Upper lobe of right lung (tissue), 1 donor: ENCODE measurements around the gene DCAF7. TPM values are rescaled to one million over a fixed set of nuclear protein-coding genes. Genes with fewer than 3 reads are reported as not detected.
A peak's percentile ranks its signal among the peaks of the same experiment; 100 is the strongest.

Source experiments
- ATAC-seq: fragments of 200-7000 bp; cut with Tn5 transposase; one replicate; pipeline ENCODE4 v1.9.1; 2020; ENCODE audit warnings: mild to moderate bottlenecking, moderate library complexity
- DNase-seq: peaks from one replicate; pipeline ENCODE4 v3.0.0-alpha.2; 2020
- H3K27ac ChIP-seq: fragments of 200-600 bp; one replicate; pipeline ENCODE4 v1.8.0; 2022
- H3K27me3 ChIP-seq: fragments of 200-600 bp; one replicate; pipeline ENCODE4 v1.8.0; 2022; ENCODE audit warnings: mild to moderate bottlenecking
- H3K36me3 ChIP-seq: fragments of 200-600 bp; one replicate; pipeline ENCODE4 v1.8.0; 2022
- H3K4me1 ChIP-seq: fragments of 200-600 bp; one replicate; pipeline ENCODE4 v1.8.0; 2022
- H3K4me3 ChIP-seq: fragments of 200-600 bp; one replicate; pipeline ENCODE4 v1.8.0; 2022; ENCODE audit warnings: mild to moderate bottlenecking
- H3K9me3 ChIP-seq: fragments of 200-600 bp; one replicate; pipeline ENCODE4 v1.8.0; 2022
- intact Hi-C: fragments of 100-400 bp; cut with DNase I; formaldehyde crosslinking; loops from one replicate; pipeline ENCODE4 v1.11.0; 2022
- total RNA-seq: library from RNA; stranded (reverse); fragmentation: NEBNext Ultra II Directional; extraction: Animal tissue kit (Norgen Biotek cat#: 25700); gene quantifications from one replicate; pipeline ENCODE4 v1.2.1, GENCODE V29; 2021
- TF ChIP-seq, protein P1 (sequence below): fragments of 200-600 bp; IDR thresholded peaks from one replicate; pipeline ENCODE4 v1.8.0; 2022; ENCODE audit warnings: antibody characterized with exemption
- donor health status: DM: no; HTN: yes; CAD: no; lungs with severe emphysema.

The DCAF7 gene
- total RNA-seq, 1 donor from 2014 or later = 79.9 TPM

DNA sequence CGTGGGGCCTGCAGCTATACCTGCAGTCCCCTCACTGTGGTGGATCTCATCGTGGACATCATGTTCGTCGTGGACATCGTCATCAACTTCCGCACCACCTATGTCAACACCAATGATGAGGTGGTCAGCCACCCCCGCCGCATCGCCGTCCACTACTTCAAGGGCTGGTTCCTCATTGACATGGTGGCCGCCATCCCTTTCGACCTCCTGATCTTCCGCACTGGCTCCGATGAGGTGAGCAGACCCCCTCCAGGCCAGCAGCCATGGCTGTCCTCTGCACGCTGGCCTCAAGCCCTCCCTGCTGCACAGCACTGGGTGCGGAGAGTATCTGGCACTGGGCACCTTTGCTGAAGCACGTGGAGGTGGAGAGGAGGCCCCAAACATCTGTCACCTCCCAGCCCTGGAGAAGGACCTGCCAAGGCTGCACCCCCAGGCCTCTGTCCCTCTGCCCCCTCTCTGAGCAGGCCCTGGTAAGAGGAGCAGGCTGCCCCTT, 16.2 kb upstream of the DCAF7 start:
- TF ChIP-seq, protein P1, sequence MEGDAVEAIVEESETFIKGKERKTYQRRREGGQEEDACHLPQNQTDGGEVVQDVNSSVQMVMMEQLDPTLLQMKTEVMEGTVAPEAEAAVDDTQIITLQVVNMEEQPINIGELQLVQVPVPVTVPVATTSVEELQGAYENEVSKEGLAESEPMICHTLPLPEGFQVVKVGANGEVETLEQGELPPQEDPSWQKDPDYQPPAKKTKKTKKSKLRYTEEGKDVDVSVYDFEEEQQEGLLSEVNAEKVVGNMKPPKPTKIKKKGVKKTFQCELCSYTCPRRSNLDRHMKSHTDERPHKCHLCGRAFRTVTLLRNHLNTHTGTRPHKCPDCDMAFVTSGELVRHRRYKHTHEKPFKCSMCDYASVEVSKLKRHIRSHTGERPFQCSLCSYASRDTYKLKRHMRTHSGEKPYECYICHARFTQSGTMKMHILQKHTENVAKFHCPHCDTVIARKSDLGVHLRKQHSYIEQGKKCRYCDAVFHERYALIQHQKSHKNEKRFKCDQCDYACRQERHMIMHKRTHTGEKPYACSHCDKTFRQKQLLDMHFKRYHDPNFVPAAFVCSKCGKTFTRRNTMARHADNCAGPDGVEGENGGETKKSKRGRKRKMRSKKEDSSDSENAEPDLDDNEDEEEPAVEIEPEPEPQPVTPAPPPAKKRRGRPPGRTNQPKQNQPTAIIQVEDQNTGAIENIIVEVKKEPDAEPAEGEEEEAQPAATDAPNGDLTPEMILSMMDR = no peak

DNA sequence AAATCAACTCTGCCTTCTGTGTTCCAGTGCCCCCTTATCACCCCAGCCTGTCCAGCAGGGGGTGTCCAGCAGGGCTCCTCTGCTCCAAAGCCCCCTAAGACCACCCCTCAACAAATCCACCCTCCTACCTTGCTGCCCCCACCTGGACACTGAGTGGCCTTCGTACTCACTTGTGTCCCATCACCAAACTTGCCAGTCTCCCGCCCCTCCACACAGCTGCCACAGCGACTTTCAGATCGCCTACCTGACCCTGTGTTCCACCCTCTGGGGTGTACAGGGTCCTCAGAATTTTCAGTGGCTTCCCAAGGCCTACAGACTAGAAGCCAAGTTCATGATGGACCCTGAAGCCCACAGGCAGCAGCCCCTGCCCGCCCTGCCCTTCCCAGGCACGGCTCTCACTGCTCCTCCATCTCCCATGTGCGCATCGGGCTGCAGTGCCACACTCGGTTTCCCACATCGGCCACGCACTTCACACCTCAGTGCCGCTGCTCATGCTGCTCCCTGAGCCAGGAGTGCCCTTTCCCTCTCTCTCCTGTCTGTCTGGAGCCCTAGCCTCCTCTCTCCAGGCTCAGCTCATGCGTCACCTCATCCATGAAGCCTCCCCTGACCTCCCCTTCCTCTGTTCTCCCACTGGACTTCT, 15.3 kb upstream of the DCAF7 start:
- Histone ChIP-seq H3K9me3 (no peaks in the 10 kb centered on the region), H3K4me1 (peaks cover 6% of the 10 kb centered on the region), H3K4me3 (no peak overlapping the region), H3K27me3 (peaks cover 35% of the 10 kb centered on the region), H3K27ac (no peak overlapping the region), H3K36me3 (no peaks in the 10 kb centered on the region)
- intact Hi-C loops = no loop called here
- DNase-seq (no peak), ATAC-seq (no peak)
- TF ChIP-seq, protein P1 = no peak

More for the DNA sequence above, 16.2 kb upstream of the DCAF7 start:
- Histone ChIP-seq H3K9me3 (no peaks in the 10 kb centered on the region), H3K36me3 (no peaks in the 10 kb centered on the region), H3K4me3 (no peak overlapping the region), H3K27ac (no peak overlapping the region), H3K27me3 (peaks cover 27% of the 10 kb centered on the region), H3K4me1 (peaks cover 6% of the 10 kb centered on the region)
- ATAC-seq (no peak), DNase-seq (no peak)
- intact Hi-C loops = no loop called here

DNA sequence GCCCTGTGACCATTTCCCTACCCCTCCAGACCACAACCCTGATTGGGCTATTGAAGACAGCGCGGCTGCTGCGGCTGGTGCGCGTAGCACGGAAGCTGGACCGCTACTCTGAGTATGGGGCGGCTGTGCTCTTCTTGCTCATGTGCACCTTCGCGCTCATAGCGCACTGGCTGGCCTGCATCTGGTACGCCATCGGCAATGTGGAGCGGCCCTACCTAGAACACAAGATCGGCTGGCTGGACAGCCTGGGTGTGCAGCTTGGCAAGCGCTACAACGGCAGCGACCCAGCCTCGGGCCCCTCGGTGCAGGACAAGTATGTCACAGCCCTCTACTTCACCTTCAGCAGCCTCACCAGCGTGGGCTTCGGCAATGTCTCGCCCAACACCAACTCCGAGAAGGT, 14.6 kb upstream of the DCAF7 start:
- H3K27me3 ChIP-seq = peaks cover 36% of the 10 kb centered on the region
- H3K36me3 ChIP-seq = no peaks in the 10 kb centered on the region
- no peaks in the 10 kb centered on the region for H3K9me3 ChIP-seq
- no peak overlapping the region for H3K4me3 ChIP-seq
- no peak overlapping the region for H3K27ac ChIP-seq
- peak; percentile 44 for DNase-seq
- intact Hi-C loops = no loop called here
- H3K4me1 ChIP-seq = peaks cover 6% of the 10 kb centered on the region
- TF ChIP-seq, protein P1 = no peak
- no peak for ATAC-seq

DNA sequence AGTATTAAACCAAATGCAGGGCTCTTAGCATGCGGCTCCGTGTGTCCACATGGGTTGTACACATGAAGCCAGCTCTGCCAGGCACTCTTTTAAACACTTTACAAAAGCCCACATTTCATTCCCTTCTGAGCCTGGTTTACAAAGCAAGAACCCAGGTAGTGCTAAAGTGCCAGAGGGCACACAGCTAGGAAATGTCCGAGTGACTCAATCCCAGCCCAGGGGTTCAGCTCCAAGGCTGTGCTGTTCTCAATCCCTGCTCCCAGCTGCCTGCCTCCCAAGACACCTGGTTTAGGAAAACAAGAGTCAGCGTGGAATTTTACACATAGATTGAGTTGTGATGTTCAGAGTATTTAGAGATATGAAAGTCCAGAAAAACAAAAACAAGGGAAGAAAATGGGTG, 13.3 kb upstream of the DCAF7 start:
- TF ChIP-seq, protein P1 = no peak
- DNase-seq (peak; percentile 31), ATAC-seq (no peak)
- no peak overlapping the region for H3K27ac ChIP-seq
- peaks cover 41% of the 10 kb centered on the region for H3K27me3 ChIP-seq
- intact Hi-C loops = no loop called here
- H3K36me3 ChIP-seq = no peaks in the 10 kb centered on the region
- H3K4me3 ChIP-seq = no peak overlapping the region
- H3K9me3 ChIP-seq = no peaks in the 10 kb centered on the region
- peaks cover 6% of the 10 kb centered on the region for H3K4me1 ChIP-seq

DNA sequence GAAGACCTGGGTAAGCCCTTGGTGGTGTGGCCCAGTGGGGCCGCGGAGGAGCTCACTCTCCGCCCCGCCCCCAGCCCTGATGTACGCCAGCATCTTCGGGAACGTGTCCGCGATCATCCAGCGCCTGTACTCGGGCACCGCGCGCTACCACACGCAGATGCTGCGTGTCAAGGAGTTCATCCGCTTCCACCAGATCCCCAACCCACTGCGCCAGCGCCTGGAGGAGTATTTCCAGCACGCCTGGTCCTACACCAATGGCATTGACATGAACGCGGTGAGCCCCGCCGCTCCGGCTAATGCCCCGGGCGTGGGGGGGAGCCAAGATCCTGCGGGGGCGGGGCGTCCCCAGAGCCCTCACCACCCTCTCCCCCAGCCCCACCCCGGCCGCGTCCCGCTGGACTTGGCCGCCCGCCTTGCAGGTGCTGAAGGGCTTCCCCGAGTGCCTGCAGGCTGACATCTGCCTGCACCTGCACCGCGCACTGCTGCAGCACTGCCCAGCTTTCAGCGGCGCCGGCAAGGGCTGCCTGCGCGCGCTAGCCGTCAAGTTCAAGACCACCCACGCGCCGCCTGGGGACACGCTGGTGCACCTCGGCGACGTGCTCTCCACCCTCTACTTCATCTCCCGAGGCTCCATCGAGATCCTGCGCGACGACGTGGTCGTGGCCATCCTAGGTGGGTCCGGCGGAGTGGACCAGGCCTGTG, 12.1 kb upstream of the DCAF7 start:
- intact Hi-C loops = no loop called here
- no peak overlapping the region for H3K27ac ChIP-seq
- H3K4me3 ChIP-seq = no peak overlapping the region
- ATAC-seq = peak; percentile 41
- H3K9me3 ChIP-seq = no peaks in the 10 kb centered on the region
- TF ChIP-seq, protein P1 = no peak
- DNase-seq = peak; percentile 65
- peaks cover 42% of the 10 kb centered on the region for H3K27me3 ChIP-seq
- H3K36me3 ChIP-seq = no peaks in the 10 kb centered on the region
- H3K4me1 ChIP-seq = peaks cover 6% of the 10 kb centered on the region
